ENCODE data around the gene RPS14. TPM values are rescaled to one million over a fixed set of nuclear protein-coding genes. Genes with fewer than 3 reads are reported as not detected.

The RPS14 gene
- 3,181 TPM for polyA plus RNA-seq (ENCODE audit: insufficient read length)

- peak; percentile 83 for DNase-seq (ENCODE audit: low read depth)
These were observed at the start of gene RPS14 for GRCh38 chr5:150449517-150450339. Gene RPS14 (minus strand): TSS chr5:150449739. CDS start chr5:150447733, 2,006 bp downstream.

DNA sequence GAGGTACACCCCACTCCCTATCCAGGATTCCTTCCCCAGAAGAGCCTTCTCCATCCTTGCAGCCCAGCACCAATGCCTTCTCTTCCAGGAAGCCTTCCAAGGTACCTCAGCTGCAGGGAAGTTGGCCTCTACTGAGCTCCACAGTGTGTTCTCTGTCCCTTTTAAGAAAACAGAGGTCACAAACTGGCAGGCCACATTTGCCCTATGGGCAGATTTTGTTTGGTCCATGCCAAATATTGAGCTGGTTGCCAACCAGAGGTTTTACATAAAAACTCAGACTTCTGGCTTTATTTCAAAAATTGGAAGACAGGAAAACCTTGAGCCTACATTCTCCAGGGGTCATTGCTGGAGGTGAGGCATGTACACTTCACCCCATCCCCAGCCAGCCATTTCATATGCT is 49.4 kb upstream of the RPS14 start:
- no peak for DNase-seq (ENCODE audit: low read depth)

DNA sequence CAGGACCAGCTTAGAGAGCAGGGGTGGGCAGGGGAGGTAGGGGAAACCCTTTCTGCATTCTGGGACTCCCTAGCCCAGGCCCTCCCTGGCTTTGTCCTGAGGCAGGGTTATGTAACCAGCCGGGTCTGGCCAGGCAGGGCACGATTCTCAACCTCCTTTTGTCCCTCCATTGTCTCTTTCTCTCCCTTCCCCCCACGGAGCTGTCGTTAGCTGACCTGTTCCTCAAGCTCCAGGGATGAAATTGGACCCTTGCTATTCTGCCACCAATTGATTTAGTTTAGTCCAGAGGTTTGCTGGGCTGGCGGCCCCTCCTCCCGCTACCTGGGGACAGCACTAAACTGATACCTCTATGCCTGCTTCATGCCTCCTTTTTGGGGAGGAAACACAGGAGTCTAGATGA is 49.0 kb upstream of the RPS14 start:
- no peak for DNase-seq (ENCODE audit: low read depth)

- no peak for DNase-seq (ENCODE audit: low read depth)
These were observed 48.4 kb upstream of the RPS14 start for GRCh38 chr5:150497989-150498317.

GRCh38 chr5:150497274-150497988 is 47.9 kb upstream of the RPS14 start:
- no peak for DNase-seq (ENCODE audit: low read depth)

GRCh38 chr5:150496534-150496933 is 47.0 kb upstream of the RPS14 start:
- no peak for DNase-seq (ENCODE audit: low read depth)

DNA sequence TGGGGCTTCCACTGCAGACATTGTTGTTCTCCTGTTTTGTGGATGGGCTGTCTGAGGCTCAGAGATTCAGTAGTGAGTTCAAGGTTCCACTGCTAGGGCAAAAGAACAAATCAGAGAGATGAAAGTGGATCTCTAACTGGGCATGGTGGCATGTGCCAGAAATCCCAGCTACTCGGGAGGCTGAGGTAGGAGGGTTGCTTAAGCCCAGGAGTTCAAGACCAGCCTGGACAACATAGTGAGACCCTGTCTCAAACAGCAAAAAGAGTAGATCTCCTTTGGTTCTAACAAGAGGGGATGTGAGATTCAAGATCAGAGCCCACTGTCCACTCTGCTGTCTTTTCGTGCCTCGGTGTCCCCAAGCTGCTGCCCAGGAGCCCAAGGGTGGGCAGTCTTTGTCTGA is 46.6 kb upstream of the RPS14 start:
- DNase-seq (ENCODE audit: low read depth) = no peak

DNA sequence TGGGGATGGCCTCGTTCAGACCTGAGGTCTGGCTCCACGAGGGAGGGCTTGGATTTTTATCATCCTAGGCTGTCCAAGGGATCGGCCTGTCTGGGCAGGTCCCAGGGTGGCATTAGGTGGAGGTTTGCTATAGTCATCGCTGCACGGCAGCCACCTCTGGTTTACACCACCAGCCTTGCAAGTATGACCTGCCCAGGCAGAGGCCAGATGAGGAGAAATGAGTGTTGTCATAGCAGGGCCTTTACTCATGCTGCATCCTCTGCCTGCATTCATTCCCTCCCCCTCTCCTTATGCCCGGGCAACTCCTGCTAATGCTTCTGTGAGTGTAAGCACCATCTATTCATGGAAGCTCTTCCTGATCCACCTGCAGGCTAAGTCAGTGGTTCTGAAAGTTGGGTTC is 43.1 kb upstream of the RPS14 start:
- DNase-seq (ENCODE audit: low read depth) = no peak

- no peak for DNase-seq (ENCODE audit: low read depth)
These were observed 42.3 kb upstream of the RPS14 start for GRCh38 chr5:150491876-150492275.

DNA sequence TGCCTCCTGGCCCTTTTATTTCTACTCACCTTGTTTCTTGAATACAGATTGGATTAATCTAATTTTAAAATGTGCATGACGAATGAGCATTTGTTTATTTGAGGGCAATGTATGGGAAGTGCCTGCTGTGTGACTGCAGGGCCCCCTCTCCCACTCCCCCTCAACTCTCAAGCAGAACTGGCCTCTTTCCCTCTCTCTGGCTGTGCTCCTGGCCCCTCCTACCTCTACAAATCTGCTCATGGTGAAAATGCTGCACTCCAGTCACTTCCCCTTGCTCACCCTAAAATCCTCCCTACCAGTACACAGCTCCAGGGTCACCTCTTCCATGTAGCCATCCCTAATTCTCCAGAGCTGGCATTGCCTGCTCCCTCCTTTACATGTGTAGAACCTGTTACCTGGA is 41.2 kb upstream of the RPS14 start:
- no peak for DNase-seq (ENCODE audit: low read depth)

- DNase-seq (ENCODE audit: low read depth) = no peak
These were observed 40.7 kb upstream of the RPS14 start for GRCh38 chr5:150490296-150490669.

GRCh38 chr5:150489360-150490295 is 40.1 kb upstream of the RPS14 start:
- DNase-seq (ENCODE audit: low read depth) = no peak

GRCh38 chr5:150488519-150489359 is 39.2 kb upstream of the RPS14 start:
- no peak for DNase-seq (ENCODE audit: low read depth)

DNA sequence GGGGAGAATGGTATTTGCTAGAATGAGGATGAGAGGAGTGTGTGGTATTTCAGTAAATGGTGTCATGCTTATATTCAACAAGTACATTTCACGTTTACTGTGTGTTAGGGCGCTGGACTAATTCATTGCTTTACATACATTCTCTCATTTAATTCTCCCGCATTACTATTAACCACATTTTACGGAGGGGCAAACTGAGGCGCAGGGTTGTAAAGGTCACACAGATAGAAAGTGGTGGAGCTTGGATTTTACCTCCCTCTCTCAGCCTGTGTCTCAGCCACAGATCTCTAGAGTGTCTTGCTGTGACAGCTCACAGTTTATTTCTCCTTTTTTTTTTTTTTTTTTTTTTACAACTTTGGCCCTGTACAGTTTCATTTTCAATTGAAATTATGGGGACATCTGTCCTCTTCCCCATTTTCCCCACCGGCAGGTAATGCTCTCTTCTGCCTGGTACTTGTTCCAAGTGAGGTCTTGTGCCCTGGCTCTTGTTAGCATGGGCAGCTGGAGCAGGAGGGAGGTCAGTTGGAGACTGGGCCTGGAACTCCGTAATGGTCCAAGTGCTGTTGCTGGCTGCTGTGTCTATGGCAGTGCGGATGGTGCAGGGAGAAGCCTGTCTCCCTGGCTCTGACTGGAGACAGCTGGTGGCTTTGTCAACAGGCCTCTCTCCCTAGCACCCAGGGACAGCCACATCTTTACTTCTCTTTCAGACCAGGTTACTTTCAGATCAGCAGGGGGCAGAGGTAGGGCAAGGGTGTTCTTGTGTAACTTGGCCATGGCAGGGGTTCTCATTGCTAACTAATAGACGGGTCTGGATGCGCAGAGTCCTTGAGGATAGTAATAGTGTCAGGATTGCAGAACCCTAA is 37.9 kb upstream of the RPS14 start:
- no peak for DNase-seq (ENCODE audit: low read depth)

DNA sequence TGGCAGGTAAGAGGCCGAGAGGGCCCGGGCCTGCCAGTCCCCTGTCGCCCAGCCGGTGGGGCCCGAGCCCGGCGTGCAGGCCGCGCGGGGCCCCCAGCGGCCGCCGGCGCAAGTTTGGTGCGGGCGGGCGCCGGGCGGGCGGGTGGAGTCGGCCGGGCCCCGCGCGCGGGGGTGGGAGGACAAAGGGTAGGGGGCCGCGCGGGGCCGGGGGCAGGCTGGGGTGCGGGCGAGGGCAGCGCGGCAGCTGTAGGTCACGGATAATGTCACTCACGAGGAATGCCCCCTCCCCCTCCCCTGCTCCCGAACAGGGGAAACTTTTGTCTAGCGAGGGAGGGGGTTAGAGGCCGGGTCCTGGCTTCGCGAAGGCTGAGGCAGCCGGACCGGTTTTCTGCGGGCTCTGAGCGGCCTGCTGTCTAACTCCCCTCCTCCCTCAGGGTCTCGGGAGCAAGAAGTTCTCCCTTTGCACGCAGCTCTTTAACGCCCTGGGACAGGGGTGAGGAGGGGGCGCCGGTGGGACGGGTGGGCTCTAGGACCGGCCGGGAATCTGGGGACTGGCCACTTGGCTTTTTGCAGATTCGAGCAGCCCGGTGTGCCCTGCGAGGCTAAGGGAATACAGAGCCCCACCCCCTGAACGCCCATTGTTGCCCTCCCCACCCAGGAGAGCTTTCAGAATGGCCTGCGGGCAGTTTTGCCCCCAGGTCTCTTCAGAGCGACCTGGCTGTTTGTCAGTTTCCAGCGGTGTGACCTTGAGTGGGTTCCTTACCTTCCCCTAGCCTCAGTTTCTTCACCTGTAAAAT is 37.1 kb upstream of the RPS14 start:
- DNase-seq (ENCODE audit: low read depth) = no peak

GRCh38 chr5:150485693-150486401 is 36.3 kb upstream of the RPS14 start:
- DNase-seq (ENCODE audit: low read depth) = no peak

- DNase-seq (ENCODE audit: low read depth) = no peak
These were observed 35.6 kb upstream of the RPS14 start for GRCh38 chr5:150484964-150485692.

- no peak for DNase-seq (ENCODE audit: low read depth)
These were observed 32.5 kb upstream of the RPS14 start for GRCh38 chr5:150481972-150482406.

Data from forelimb muscle (tissue), 1 donor.